ENCODE results near the gene SIPA1.

DNA sequence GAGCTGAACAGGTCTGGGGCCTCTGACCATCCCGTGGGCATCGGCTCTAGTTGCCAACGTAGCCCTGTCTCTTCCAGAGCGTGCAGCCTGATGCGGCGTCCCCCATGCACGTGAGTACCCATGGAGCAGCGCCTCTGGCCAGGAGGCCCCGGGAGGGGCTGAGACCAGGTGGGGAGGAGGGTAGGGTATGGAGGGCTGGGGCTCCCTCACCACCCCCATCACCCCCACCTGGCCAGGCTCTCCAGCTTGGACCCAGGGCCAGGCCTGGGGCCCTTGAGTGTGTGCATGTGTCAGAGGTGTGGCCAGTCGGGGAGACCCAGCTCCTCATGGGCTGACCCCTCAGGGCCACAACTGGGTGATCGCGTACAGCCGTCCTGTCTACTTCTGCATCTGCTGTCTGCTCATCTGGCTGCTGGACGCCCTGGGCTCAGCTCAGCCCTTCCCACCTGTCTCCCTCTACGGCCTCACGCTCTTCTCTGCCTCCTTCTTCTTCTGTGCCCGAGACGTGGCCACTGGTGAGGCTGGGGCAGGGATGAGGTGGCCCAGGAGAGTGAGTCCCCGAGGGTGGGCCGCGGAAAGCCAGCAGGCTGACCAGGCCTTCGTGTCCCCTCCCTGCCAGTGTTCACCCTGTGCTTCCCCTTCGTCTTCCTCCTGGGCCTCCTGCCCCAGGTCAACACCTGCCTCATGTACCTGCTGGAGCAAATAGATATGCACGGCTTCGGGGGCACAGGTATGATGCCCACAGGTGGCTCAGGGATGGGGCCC, 13.9 kb upstream of the SIPA1 start:
- no peak for TF ChIP-seq POLR2A (IDR thresholded peaks at IDR 0.05)
- TF ChIP-seq, protein P1, sequence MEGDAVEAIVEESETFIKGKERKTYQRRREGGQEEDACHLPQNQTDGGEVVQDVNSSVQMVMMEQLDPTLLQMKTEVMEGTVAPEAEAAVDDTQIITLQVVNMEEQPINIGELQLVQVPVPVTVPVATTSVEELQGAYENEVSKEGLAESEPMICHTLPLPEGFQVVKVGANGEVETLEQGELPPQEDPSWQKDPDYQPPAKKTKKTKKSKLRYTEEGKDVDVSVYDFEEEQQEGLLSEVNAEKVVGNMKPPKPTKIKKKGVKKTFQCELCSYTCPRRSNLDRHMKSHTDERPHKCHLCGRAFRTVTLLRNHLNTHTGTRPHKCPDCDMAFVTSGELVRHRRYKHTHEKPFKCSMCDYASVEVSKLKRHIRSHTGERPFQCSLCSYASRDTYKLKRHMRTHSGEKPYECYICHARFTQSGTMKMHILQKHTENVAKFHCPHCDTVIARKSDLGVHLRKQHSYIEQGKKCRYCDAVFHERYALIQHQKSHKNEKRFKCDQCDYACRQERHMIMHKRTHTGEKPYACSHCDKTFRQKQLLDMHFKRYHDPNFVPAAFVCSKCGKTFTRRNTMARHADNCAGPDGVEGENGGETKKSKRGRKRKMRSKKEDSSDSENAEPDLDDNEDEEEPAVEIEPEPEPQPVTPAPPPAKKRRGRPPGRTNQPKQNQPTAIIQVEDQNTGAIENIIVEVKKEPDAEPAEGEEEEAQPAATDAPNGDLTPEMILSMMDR (IDR thresholded peaks at IDR 0.05) = no peak

Data from transverse colon (tissue), 3 donors.